ENCODE measurements around the gene KCNE3.
A peak's percentile ranks its signal among the peaks of the same experiment; 100 is the strongest.

The KCNE3 gene

DNA sequence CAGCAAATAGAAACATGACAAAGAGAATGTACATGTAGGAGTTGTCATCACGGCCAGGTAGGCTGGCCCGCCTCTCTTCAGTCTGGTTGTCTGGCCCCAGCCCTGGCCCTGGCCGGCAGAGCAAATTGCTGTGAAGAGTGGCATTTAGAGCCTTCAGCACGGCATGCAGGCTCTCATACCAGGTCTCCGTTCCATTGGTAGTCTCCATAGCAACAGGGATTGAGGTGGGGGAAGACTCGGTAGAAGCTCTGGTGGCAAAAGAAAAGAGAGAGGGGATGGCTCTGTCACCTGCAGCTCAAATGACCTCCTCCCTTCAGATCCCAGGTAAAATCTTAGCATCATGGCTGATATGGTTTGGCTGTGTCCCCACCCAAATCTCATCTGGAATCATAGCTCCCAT is 10.0 kb downstream of the KCNE3 start:
- no peak overlapping the region for H3K4me3 ChIP-seq (replicated peaks; ENCODE audit: low read depth, low read length)
- TF ChIP-seq, protein P1, sequence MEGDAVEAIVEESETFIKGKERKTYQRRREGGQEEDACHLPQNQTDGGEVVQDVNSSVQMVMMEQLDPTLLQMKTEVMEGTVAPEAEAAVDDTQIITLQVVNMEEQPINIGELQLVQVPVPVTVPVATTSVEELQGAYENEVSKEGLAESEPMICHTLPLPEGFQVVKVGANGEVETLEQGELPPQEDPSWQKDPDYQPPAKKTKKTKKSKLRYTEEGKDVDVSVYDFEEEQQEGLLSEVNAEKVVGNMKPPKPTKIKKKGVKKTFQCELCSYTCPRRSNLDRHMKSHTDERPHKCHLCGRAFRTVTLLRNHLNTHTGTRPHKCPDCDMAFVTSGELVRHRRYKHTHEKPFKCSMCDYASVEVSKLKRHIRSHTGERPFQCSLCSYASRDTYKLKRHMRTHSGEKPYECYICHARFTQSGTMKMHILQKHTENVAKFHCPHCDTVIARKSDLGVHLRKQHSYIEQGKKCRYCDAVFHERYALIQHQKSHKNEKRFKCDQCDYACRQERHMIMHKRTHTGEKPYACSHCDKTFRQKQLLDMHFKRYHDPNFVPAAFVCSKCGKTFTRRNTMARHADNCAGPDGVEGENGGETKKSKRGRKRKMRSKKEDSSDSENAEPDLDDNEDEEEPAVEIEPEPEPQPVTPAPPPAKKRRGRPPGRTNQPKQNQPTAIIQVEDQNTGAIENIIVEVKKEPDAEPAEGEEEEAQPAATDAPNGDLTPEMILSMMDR (IDR thresholded peaks at IDR 0.05; ENCODE audit: low read length, missing control alignments), result no peak
- no peak for DNase-seq (ENCODE audit: low read depth)

DNA sequence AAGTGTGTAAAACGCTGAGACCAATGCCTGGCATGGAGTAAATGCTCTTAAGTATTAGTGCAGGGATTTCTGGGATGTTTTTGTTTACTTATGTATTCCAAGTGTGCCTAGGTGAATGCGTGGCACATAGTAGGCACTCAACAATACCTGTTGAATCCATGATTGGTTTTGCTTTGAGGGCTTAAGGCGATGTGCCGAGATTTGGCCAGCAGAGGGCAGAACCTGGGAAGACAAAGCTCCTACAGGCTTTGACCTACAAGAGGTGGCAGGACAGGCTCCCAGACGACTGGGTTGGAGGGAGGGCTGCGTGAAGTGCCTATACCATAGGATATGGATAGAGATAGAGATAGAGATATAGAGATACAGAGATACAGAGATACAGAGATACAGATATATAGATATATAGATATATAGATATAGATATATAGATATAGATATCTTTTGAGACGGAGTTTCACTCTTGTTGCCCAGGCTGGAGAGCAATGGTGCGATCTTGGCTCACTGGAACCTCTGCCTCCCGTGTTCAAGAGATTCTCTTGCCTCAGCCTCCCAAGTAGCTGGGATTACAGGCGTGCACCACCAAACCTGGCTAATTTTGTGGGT is 13.9 kb downstream of the KCNE3 start:
- DNase-seq (ENCODE audit: low read depth), result peak; percentile 79
- H3K4me3 ChIP-seq (replicated peaks; ENCODE audit: low read depth, low read length), result no peak overlapping the region
- TF ChIP-seq, protein P1 (IDR thresholded peaks at IDR 0.05; ENCODE audit: low read length, missing control alignments), result peak; percentile 91

DNA sequence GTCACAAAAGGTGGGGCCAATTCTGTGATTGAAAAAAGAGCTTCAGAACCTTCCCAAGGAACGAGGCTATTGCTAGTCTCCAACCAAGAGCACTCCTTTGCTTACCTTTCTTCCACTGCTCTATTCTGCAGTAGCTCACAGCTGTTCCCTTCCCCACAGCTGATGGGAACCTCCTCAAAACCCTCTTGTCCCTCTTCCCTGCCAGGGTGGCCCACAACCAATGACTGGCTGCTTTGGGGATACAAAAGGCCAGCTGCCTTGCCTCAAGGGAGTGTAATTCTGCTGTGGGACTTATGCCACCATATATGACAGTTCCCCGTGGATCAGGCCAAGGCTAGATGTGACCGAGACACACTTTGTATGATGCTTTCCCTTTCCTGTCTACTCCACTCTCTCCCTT is 15.0 kb downstream of the KCNE3 start:
- DNase-seq (ENCODE audit: low read depth), result no peak
- TF ChIP-seq, protein P1 (IDR thresholded peaks at IDR 0.05; ENCODE audit: low read length, missing control alignments), result no peak
- no peak overlapping the region for H3K4me3 ChIP-seq (replicated peaks; ENCODE audit: low read depth, low read length)

DNA sequence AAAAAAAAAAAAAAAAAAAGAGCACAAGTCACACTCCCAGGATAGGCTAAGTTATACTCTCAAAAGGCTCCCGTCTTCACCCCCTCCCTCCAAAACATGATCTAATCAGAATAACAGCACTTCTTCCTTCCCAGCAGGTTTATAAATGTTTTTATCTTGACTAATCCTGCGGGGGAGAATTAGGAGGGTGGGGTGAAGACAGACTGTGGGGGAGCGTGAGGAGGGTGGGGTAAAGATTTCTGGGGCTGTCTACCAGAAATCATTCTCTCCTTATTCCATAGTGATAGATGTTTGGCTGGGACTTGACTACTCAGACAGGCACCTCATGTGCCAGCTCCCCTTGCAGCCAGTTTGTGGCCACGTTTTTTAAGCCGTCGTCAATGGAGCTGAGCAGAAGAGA is 17.0 kb downstream of the KCNE3 start:
- H3K4me3 ChIP-seq (replicated peaks; ENCODE audit: low read depth, low read length), result no peak overlapping the region

DNA sequence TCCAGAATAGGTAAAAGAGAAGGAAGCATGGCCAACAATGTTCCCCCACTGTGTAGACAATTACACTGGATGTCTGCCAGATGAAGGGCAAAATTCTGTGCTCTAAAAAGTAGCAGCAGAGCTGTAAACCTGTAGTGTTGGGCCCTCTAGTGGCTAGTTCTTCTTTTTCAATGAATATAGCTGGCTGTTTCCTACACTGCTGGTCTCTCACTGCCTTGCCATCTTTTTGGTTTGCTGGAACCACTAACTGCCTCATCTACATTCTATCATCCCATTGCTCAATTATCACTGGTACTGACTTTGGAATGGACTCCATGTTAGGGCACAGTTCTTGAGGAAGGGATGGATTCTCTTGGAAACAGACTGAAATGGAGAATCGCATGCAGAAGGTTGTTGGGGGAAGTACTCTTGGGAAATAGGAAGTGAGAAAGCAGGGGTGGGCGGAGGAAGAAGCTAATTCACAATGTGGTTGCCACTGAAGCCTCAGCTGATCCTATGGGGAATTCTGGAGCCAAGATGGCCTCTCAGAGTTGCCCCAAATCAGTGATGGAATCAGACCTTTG is 17.9 kb downstream of the KCNE3 start:
- TF ChIP-seq, protein P1 (IDR thresholded peaks at IDR 0.05; ENCODE audit: low read length, missing control alignments), result peak; percentile 71
- no peak overlapping the region for H3K4me3 ChIP-seq (replicated peaks; ENCODE audit: low read depth, low read length)
- DNase-seq (ENCODE audit: low read depth), result peak; percentile 91

More for the DNA sequence above, 17.0 kb downstream of the KCNE3 start:
- TF ChIP-seq, protein P1 (IDR thresholded peaks at IDR 0.05; ENCODE audit: low read length, missing control alignments), result no peak
- no peak for DNase-seq (ENCODE audit: low read depth)

DNA sequence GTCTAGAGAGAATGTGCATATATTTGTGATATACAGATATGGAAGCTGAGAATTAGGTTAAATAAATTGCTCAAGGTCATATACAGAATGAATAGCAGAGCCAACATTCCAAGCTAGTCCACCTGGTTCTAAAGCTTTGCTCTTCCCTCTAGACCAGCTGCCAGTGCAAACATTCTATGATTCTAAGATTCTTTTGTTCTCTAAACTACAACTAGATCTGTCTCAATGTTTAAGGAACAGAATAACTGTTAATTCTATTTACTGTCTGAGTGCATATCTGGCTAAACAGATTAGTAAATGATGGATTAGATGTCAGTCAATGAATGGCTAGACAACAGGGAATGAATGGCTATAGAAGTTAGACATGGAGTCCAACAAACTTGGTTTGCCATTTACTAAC is 19.6 kb downstream of the KCNE3 start:
- no peak overlapping the region for H3K4me3 ChIP-seq (replicated peaks; ENCODE audit: low read depth, low read length)
- DNase-seq (ENCODE audit: low read depth), result no peak
- TF ChIP-seq, protein P1 (IDR thresholded peaks at IDR 0.05; ENCODE audit: low read length, missing control alignments), result no peak

DNA sequence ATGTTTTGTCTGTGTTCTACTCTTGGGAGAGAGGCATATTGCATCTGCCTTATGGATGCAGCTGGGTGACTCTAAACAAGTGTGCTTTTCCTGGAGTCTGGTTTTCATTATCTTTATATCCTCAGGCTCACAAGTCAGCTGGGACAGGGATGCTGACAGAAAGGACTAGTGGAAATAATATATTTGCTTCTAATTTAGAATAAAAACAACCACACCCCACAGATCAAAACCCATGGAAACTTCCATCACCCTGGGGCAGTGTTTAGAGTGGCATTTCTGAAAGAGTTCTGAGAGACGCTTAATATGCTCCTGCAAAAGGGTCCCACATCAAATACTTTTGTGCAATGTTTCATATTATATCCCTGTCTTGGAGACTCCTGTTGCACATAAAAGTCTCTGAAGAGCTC is 20.8 kb downstream of the KCNE3 start:
- H3K4me3 ChIP-seq (replicated peaks; ENCODE audit: low read depth, low read length), result no peak overlapping the region
- TF ChIP-seq, protein P1 (IDR thresholded peaks at IDR 0.05; ENCODE audit: low read length, missing control alignments), result no peak
- no peak for DNase-seq (ENCODE audit: low read depth)
